GM23338 (cell line): ENCODE measurements around the gene RGS6. TPM values are rescaled to one million over a fixed set of nuclear protein-coding genes. Genes with fewer than 3 reads are reported as not detected.
"Not testable (repeated sequence)": the region's sequence is repeated elsewhere in the genome, so short reads cannot be mapped to it uniquely, and the experiment has no call there.

Experiments
- ATAC-seq: fragments of 200-7000 bp; cut with Tn5 transposase; 3 replicates; pipeline ENCODE4 v1.9.1; 2020
- DNase-seq: peaks from one replicate; pipeline ENCODE4 v3.0.0-alpha.2; 2015; ENCODE audit warnings: low spot score
- H2AFZ ChIP-seq: fragments of 200-600 bp; sonication (generic); 2 replicates; pipeline ENCODE4 v1.8.0; 2016; ENCODE audit warnings: antibody characterized with exemption, mild to moderate bottlenecking, moderate library complexity
- H3F3A ChIP-seq: fragments of 200-600 bp; sonication (generic); replicated peaks from 2 replicates; pipeline ENCODE4 v1.8.0; 2017; ENCODE audit warnings: antibody characterized with exemption, mixed run types, low read depth
- H3K27ac ChIP-seq: fragments of 200-600 bp; sonication (generic); 2 replicates; pipeline ENCODE4 v1.6.1; 2016; ENCODE audit warnings: low read depth
- H3K27me3 ChIP-seq: fragments of 200-600 bp; sonication (generic); 2 replicates; pipeline ENCODE4 v1.8.0; 2016; ENCODE audit warnings: mild to moderate bottlenecking, mixed run types, moderate library complexity; ENCODE audit not compliant: insufficient read depth
- H3K36me3 ChIP-seq: fragments of 200-600 bp; sonication (generic); 2 replicates; pipeline ENCODE4 v1.8.0; 2016; ENCODE audit warnings: mild to moderate bottlenecking; ENCODE audit not compliant: insufficient read depth
- H3K4me1 ChIP-seq: fragments of 200-600 bp; sonication (generic); 2 replicates; pipeline ENCODE4 v1.8.0; 2016; ENCODE audit warnings: mild to moderate bottlenecking, moderate library complexity; ENCODE audit not compliant: insufficient read depth
- H3K4me2 ChIP-seq: fragments of 200-600 bp; sonication (generic); 2 replicates; pipeline ENCODE4 v1.7.1; 2017; ENCODE audit warnings: mixed run types
- H3K4me3 ChIP-seq: fragments of 200-600 bp; sonication (generic); 2 replicates; pipeline ENCODE4 v1.6.1; 2016; ENCODE audit warnings: mixed run types
- H3K79me2 ChIP-seq: fragments of 200-600 bp; sonication (generic); replicated peaks from 2 replicates; pipeline ENCODE4 v1.8.0; 2017; ENCODE audit warnings: mild to moderate bottlenecking; ENCODE audit not compliant: insufficient read depth
- H3K9me2 ChIP-seq: fragments of 200-600 bp; sonication (generic); 2 replicates; pipeline ENCODE4 v1.8.0; 2017; ENCODE audit not compliant: insufficient read depth
- H4K20me1 ChIP-seq: fragments of 200-600 bp; sonication (generic); replicated peaks from 2 replicates; pipeline ENCODE4 v1.8.0; 2017; ENCODE audit warnings: mild to moderate bottlenecking; ENCODE audit not compliant: insufficient read depth
- H3K27ac Mint-ChIP-seq: 2 replicates; pipeline ENCODE4 v1.8.0; 2020; ENCODE audit warnings: inconsistent platforms, mild to moderate bottlenecking, moderate library complexity, mixed read lengths
- H3K27me3 Mint-ChIP-seq: 3 replicates; pipeline ENCODE4 v1.8.0; 2022; ENCODE audit warnings: low read depth, mild to moderate bottlenecking, moderate library complexity, mixed read lengths, inconsistent platforms; ENCODE audit not compliant: insufficient read depth, poor library complexity
- H3K36me3 Mint-ChIP-seq: 3 replicates; pipeline ENCODE4 v1.8.0; 2021; ENCODE audit warnings: low read depth, mild to moderate bottlenecking, inconsistent platforms, moderate library complexity, mixed read lengths
- H3K4me1 Mint-ChIP-seq: 3 replicates; pipeline ENCODE4 v1.8.0; 2020; ENCODE audit warnings: mild to moderate bottlenecking, inconsistent platforms, mixed read lengths
- H3K4me3 Mint-ChIP-seq: 3 replicates; pipeline ENCODE4 v1.8.0; 2021; ENCODE audit warnings: moderate library complexity, mild to moderate bottlenecking, inconsistent platforms, mixed read lengths
- H3K9me3 Mint-ChIP-seq: 3 replicates; pipeline ENCODE4 v1.8.0; 2020; ENCODE audit warnings: moderate library complexity, mild to moderate bottlenecking, inconsistent platforms, mixed read lengths
- CREB1 ChIP-seq: fragments of 250-450 bp; sonication (Bioruptor Pico); IDR thresholded peaks from 2 replicates; pipeline ENCODE4 v1.5.0; 2020; ENCODE audit warnings: low read depth, mild to moderate bottlenecking, moderate library complexity
- CTCF ChIP-seq, 2 experiments: fragments of 200-600 bp in 1 of 2; sonication (generic) in 1 of 2; conservative IDR thresholded peaks; 2 replicates each; pipeline versions ENCODE4 v1.5.1 to v1.6.1; 2016 to 2017; ENCODE audit warnings: antibody characterized with exemption in 2 of 2, low read depth in 2 of 2, mild to moderate bottlenecking in 2 of 2, moderate library complexity in 1 of 2
- ETS1 ChIP-seq: IDR thresholded peaks from 2 replicates; pipeline ENCODE4 v1.6.1; 2016; ENCODE audit warnings: antibody characterized with exemption
- EZH2phosphoT487 ChIP-seq: fragments of 200-600 bp; sonication (generic); IDR thresholded peaks from one replicate; pipeline ENCODE4 v1.8.1; 2018; ENCODE audit warnings: antibody characterized with exemption; ENCODE audit not compliant: unreplicated experiment
- JUNB ChIP-seq: IDR thresholded peaks from one replicate; pipeline ENCODE4 v1.6.1; 2016; ENCODE audit warnings: antibody characterized with exemption; ENCODE audit not compliant: unreplicated experiment
- NANOG ChIP-seq: IDR thresholded peaks from 2 replicates; pipeline ENCODE4 v1.6.1; 2016; ENCODE audit warnings: antibody characterized with exemption, borderline replicate concordance
- POLR2AphosphoS5 ChIP-seq: IDR thresholded peaks from 2 replicates; pipeline ENCODE4 v1.6.1; 2016; ENCODE audit warnings: antibody characterized with exemption, low read depth
- REST ChIP-seq: IDR thresholded peaks from one replicate; pipeline ENCODE4 v1.6.1; 2018; ENCODE audit warnings: antibody characterized with exemption; ENCODE audit not compliant: unreplicated experiment
- ZNF114 ChIP-seq: fragments of 250-450 bp; sonication (Bioruptor Pico); IDR thresholded peaks from 2 replicates; pipeline ENCODE4 v1.5.0; 2020; ENCODE audit warnings: mild to moderate bottlenecking, moderate library complexity
- ZNF462 ChIP-seq: fragments of 250-450 bp; sonication (Bioruptor Pico); IDR thresholded peaks from 2 replicates; pipeline ENCODE4 v1.5.0; 2020; ENCODE audit warnings: mild to moderate bottlenecking, moderate library complexity
- polyA plus RNA-seq: library from polyadenylated mRNA; unstranded; fragments of >200 nt; fragmentation: Nextera tagmentation; extraction: Ambion mirVana; gene quantifications from 2 replicates; pipeline ENCODE4 v1.2.1, GENCODE V29; 2016
- total RNA-seq: library from RNA; depleted of rRNA; stranded (reverse); fragments of >200 nt; shearing (Covaris generic); gene quantifications from 2 replicates; pipeline ENCODE4 v1.2.3, GENCODE V29; 2014

The RGS6 gene
- total and polyA plus RNA-seq, 2 experiments from 2014 or later, result 0.66 to 0.83 TPM

- not testable (repeated sequence) for H3K9me3 Mint-ChIP-seq, H3K4me2 ChIP-seq, H3K36me3 Mint-ChIP-seq, H4K20me1 ChIP-seq, H3K4me3 ChIP-seq, H3K27me3 ChIP-seq, H2AFZ ChIP-seq, H3K36me3 ChIP-seq, H3K27me3 Mint-ChIP-seq, H3K79me2 ChIP-seq, H3K4me3 Mint-ChIP-seq, DNase-seq, H3K27ac ChIP-seq, H3K27ac Mint-ChIP-seq, H3F3A ChIP-seq, ATAC-seq, H3K9me2 ChIP-seq
- peaks cover 11% of the 10 kb centered on the region for H3K4me1 ChIP-seq
- H3K4me1 Mint-ChIP-seq, result peaks cover 29% of the 10 kb centered on the region
Measured at GRCh38 chr14:72477578-72477977, 545.3 kb downstream of the RGS6 start.

- Histone ChIP-seq H2AFZ (peak overlapping the region; percentile 72; the same call in 1 of the 2 replicates), H3K4me3 (no peak overlapping the region), H3K27me3 (no peaks in the 10 kb centered on the region), H3K4me1 (peaks cover 11% of the 10 kb centered on the region), H3K4me2 (no peak overlapping the region), H3K9me2 (peaks cover 3% of the 10 kb centered on the region; the same call in 1 of the 2 replicates), H4K20me1 (no peaks in the 10 kb centered on the region), H3K36me3 (no peaks in the 10 kb centered on the region; the same call in 1 of the 2 replicates), H3K79me2 (no peaks in the 10 kb centered on the region), H3F3A (no peaks in the 10 kb centered on the region), H3K27ac (no peak overlapping the region)
- no peaks in the 10 kb centered on the region for H3K36me3 Mint-ChIP-seq
- H3K27me3 Mint-ChIP-seq, result peaks cover 6% of the 10 kb centered on the region
- H3K9me3 Mint-ChIP-seq, result peaks cover 7% of the 10 kb centered on the region; the same call in 2 of the 3 replicates
- H3K4me3 Mint-ChIP-seq, result no peak overlapping the region
- TF ChIP-seq POLR2AphosphoS5 (no peak), CREB1 (no peak), ZNF114 (no peak), EZH2phosphoT487 (no peak), CTCF (conservative IDR thresholded peaks at IDR 0.05; ENCODE audit: low read depth in 2 of 2) (no peak), ZNF462 (no peak), ETS1 (no peak), NANOG (no peak), JUNB (no peak), REST (no peak)
- ATAC-seq, result no peak
- peaks cover 29% of the 10 kb centered on the region for H3K4me1 Mint-ChIP-seq
- DNase-seq, result no peak
- no peak overlapping the region for H3K27ac Mint-ChIP-seq
Measured at GRCh38 chr14:72478471-72478893, 546.3 kb downstream of the RGS6 start.
